KOPT-K1 (cell line): ENCODE results near the gene PIERCE2.
"Not testable (repeated sequence)": the region's sequence is repeated elsewhere in the genome, so short reads cannot be mapped to it uniquely, and the experiment has no call there.

ENCODE experiments used
- H3K27ac ChIP-seq: fragments of 200-600 bp; sonication (generic); 2 replicates; pipeline ENCODE4 v1.5.1; 2016; ENCODE audit warnings: antibody characterized with exemption, mild to moderate bottlenecking, low read depth, low read length; ENCODE audit not compliant: poor library complexity, severe bottlenecking
- H3K36me3 ChIP-seq: fragments of 200-600 bp; sonication (generic); 2 replicates; pipeline ENCODE4 v1.5.1; 2017; ENCODE audit warnings: antibody characterized with exemption, mild to moderate bottlenecking, low read length, moderate library complexity; ENCODE audit not compliant: insufficient read depth
- H3K9me3 ChIP-seq: fragments of 200-600 bp; sonication (generic); 2 replicates; pipeline ENCODE4 v1.5.1; 2017; ENCODE audit warnings: antibody characterized with exemption, low read length, mild to moderate bottlenecking; ENCODE audit not compliant: insufficient read depth, poor library complexity, severe bottlenecking

Gene PIERCE2

DNA sequence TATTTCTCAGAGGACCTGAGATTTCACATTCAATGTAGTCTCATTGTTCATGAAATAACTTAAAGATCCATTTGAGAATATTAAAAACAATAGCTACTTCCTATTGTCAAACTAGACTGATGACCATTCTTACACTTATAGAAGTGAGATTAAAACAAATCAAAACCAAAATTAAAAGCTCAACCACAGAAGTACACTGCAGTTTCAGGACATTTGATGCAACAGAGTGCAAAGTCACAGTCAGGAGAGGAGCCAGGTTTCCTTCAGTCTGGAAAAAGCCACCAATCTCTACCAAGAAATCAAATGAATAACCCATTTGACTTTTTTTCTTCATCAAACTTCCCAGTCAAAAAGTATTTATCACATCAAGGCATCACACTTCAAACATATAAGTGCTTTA lies 5.6 kb upstream of the PIERCE2 start:
- no peak overlapping the region for H3K27ac ChIP-seq

GRCh38 chr15:55403531-55403930 lies 4.8 kb upstream of the PIERCE2 start:
- Histone ChIP-seq H3K36me3 (no peaks in the 10 kb centered on the region), H3K27ac (no peak overlapping the region), H3K9me3 (no peaks in the 10 kb centered on the region)

More for the DNA sequence above, 5.6 kb upstream of the PIERCE2 start:
- H3K36me3 ChIP-seq: no peaks in the 10 kb centered on the region
- no peaks in the 10 kb centered on the region for H3K9me3 ChIP-seq

DNA sequence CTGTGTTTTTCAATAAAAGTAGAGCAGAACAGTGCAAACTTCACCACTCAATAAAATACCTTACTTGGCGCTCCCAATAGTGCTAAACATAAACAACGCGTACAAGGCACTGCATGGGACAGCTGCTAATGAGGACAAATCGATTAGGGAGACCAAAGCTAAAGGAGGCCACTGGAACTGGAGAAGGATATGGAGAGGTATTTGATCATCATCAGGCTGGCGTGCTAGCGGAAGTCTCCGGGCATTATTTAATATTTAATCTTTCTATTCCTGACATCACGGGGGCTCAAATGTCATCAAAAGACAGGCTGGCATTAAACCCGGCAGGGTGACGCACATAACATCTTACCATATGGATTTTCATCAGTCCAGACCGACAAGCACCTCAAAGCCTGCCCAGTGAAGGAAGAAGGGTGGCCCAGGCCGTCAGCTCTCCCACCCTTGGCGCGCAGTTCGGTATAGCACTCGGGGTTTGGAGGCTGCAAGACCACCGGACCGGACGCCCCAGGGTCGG lies 740 bp upstream of the PIERCE2 start:
- no peaks in the 10 kb centered on the region for H3K9me3 ChIP-seq
- H3K36me3 ChIP-seq: no peaks in the 10 kb centered on the region
- H3K27ac ChIP-seq: no peak overlapping the region

GRCh38 chr15:55408976-55409375 lies 681 bp downstream of the PIERCE2 start:
- not testable (repeated sequence) for H3K9me3 ChIP-seq, H3K36me3 ChIP-seq, H3K27ac ChIP-seq

DNA sequence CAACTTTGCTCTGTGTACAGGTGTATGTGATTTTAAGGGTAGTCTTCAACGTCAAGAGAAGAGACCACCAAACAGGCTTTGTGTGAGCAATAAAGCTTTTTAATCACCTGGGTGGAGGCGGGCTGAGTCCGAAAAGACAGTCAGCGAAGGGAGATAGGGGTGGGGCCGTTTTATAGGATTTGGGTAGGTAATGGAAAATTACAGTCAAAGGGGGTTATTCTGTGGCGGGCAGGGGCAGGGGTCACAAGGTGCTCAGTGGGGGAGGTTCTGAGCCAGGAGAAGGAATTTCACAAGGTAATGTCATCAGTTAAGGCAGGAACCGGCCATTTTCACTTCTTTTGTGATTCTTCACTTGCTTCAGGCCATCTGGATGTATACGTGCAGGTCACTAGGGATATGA lies 9.4 kb downstream of the PIERCE2 start:
- H3K9me3 ChIP-seq, H3K27ac ChIP-seq, H3K36me3 ChIP-seq: not testable (repeated sequence)

DNA sequence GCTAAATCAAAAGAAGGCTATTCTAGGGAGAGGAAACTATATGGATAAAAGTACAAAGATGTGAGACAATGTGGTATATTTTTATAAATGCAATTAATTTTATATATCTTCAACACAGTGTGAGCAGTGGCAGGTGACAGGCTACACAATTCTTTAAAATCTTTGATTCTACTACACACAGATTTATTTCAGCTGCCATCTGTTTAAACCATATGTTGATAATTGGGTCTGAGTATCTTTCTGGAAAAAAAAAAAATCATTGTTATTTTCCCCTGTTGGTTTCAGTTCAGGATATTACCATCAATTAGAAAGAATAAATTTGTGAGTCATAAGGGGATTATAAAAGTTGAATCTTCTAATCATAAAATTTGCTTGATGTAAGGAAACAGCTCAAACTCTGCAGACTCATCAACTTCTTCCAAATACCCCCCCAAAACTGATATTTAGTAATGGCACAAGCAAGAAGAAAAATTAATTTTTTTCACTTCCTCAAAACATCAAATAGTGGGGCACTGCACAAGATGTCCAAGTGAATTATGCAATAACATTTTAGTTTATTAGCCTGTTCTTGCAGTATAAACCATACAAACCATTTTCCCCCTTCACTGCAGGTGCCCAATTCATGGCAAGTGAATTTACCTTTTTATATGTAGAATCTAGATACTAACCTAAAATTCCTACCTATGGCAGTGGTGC lies 12.0 kb downstream of the PIERCE2 start:
- no peak overlapping the region for H3K27ac ChIP-seq
- no peaks in the 10 kb centered on the region for H3K9me3 ChIP-seq
- no peaks in the 10 kb centered on the region for H3K36me3 ChIP-seq

DNA sequence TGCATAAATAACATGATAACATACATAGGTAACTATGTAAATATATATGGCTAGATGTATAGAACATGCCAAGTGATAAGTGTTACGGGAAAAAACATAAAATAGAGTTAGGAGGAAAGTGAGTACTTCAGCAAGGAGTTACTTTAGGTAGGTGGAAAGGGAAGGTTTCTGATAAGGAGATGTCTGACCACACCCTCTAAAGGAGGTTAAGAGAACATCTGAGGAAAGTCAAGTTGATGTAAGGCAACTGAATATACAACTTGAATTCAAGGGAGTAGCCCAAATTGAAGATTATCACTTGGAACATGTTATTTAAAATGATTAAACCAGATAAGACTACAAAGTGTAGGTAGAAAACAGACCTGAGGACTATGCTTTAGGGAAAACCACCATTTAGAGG lies 13.8 kb downstream of the PIERCE2 start:
- Histone ChIP-seq H3K9me3 (no peaks in the 10 kb centered on the region), H3K36me3 (no peaks in the 10 kb centered on the region), H3K27ac (no peak overlapping the region)

GRCh38 chr15:55434989-55435825 lies 26.9 kb downstream of the PIERCE2 start:
- H3K36me3 ChIP-seq: no peaks in the 10 kb centered on the region
- H3K27ac ChIP-seq: no peak overlapping the region
- H3K9me3 ChIP-seq: no peaks in the 10 kb centered on the region

DNA sequence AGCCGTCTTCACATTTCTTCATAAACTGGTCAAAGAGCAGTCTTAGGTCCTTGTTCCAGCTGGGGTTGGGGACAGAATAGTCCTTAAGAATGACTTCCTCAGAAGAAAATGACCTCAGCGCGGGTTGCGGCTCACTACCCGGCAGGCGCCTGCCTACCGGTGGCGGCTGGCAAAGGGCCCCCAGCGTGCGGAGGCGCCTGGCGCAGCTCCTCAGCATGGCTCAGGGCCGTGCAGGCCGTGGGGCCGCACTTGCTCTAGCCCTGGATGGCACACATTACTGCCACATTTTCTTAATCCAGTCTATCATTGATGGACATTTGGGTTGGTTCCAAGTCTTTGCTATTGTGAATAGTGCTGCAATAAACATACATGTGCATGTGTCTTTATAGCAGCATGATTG lies 34.8 kb downstream of the PIERCE2 start:
- not testable (repeated sequence) for H3K27ac ChIP-seq, H3K36me3 ChIP-seq, H3K9me3 ChIP-seq

GRCh38 chr15:55445936-55446335 lies 37.6 kb downstream of the PIERCE2 start:
- not testable (repeated sequence) for H3K36me3 ChIP-seq, H3K27ac ChIP-seq, H3K9me3 ChIP-seq

DNA sequence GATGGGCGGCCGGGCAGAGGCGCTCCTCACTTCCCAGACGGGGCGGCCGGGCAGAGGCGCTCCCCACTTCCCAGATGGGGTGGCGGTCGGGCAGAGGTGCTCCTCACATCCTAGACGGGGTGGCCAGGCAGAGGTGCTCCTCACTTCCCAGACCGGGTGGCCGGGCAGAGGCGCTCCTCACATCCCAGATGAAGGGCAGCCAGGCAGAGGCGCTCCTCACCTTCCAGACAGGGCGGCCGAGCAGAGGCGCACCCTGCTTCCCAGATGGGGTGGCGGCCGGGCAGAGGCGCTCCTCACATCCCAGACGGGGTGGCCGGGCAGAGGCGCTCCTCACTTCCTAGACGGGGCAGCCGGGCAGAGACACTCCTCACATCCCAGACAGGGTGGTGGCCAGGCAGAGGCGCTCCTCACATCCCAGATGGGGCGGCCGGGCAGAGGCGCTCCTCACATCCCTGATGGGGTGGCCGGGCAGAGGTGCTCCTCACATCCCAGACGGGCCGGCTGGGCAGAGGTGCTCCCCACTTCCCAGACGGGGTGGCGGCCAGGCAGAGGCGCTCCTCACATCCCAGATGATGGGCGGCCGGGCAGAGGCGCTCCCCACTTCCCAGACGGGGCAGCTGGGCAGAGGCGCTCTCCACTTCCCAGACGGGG lies 38.2 kb downstream of the PIERCE2 start:
- H3K9me3 ChIP-seq, H3K27ac ChIP-seq: not testable (repeated sequence)

GRCh38 chr15:55447030-55447394 lies 38.7 kb downstream of the PIERCE2 start:
- not testable (repeated sequence) for H3K9me3 ChIP-seq, H3K36me3 ChIP-seq, H3K27ac ChIP-seq

More for the DNA sequence above, 38.2 kb downstream of the PIERCE2 start:
- H3K36me3 ChIP-seq: not testable (repeated sequence)

GRCh38 chr15:55457401-55458022 lies 49.2 kb downstream of the PIERCE2 start:
- Histone ChIP-seq H3K27ac (no peak overlapping the region), H3K36me3 (no peaks in the 10 kb centered on the region), H3K9me3 (no peaks in the 10 kb centered on the region)

- Histone ChIP-seq H3K36me3 (no peaks in the 10 kb centered on the region), H3K27ac (no peak overlapping the region), H3K9me3 (no peaks in the 10 kb centered on the region)
These were observed 53.2 kb downstream of the PIERCE2 start for GRCh38 chr15:55461447-55461846.

GRCh38 chr15:55468321-55468720 lies 60.0 kb downstream of the PIERCE2 start:
- no peaks in the 10 kb centered on the region for H3K9me3 ChIP-seq
- no peaks in the 10 kb centered on the region for H3K36me3 ChIP-seq
- H3K27ac ChIP-seq: no peak overlapping the region
